GM18907 (cell line): ENCODE measurements around the gene CD8B.
A peak's percentile ranks its signal among the peaks of the same experiment; 100 is the strongest.
"Not testable (repeated sequence)": the region's sequence is repeated elsewhere in the genome, so short reads cannot be mapped to it uniquely, and the experiment has no call there.

Experiments
- ATAC-seq: cut with Tn5 transposase; IDR thresholded peaks from one replicate; pipeline ENCODE4 v1.9.1; 2021; ENCODE audit warnings: mild to moderate bottlenecking, moderate library complexity; ENCODE audit not compliant: unreplicated experiment

CD8B gene

GRCh38 chr2:86861628-86862379 lies at the start of gene CD8B:
CD8B (minus strand) TSS chr2:86861886; CDS start chr2:86861865, 21 bp downstream.
- ATAC-seq: not testable (repeated sequence)

DNA sequence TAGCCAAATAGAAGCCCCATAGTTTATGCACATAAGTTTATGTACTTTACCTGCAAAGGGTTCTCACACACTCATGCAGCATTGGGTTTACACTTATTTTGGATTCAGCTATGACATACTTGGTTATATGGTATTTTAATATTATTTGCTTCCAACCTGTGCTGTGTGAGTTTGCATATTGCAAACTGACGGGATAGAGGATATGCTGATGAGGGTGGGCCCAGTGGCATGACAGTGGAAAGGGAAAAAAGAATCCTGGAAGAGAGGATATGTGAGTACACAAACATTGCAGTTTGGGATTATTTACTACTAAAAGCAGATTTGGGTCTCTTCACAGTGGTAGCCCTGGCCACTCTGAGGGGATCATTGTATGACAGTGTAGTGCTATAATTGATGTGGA lies 44.2 kb upstream of the CD8B start:
- ATAC-seq: not testable (repeated sequence)

DNA sequence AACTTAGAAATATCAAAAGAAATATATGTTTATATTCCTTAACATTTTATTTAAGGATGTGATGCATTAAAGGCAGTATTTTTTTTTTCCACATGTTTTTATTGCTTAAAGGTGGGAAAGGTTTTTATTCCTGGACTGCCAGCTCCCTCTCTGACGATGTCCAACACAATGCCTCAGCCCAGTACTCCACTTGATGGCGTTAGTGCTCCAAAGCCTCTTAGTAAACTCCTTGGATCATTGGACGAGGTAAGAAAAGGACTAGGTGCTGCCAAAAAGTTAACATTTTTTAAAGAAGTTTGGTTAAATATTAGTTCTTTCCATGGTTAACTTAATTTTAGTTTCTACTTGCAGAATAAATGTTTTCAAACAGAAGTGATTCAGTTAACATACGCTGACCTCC lies 39.0 kb upstream of the CD8B start:
- not testable (repeated sequence) for ATAC-seq

GRCh38 chr2:86886026-86886425 lies 24.3 kb upstream of the CD8B start:
- peak; percentile 89 for ATAC-seq

DNA sequence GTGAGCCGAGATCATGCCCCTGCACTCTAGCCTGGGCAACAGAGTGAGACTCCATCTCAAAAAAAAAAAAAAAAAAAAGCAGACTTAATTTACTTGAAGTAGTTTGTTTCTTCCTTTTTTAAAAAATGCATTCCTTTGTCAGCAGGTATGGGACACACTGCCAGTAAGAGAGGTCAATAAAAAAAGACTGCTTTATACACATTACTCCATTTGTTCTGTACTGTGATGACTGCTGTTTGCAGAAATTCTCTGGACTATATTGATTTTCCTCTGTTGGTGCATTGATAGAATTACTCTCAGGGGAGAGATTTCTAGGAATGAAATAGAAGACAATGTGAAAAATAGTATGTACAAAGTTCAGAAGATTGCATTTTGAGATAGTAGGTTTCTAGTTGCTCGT lies 21.2 kb upstream of the CD8B start:
- ATAC-seq: not testable (repeated sequence)

DNA sequence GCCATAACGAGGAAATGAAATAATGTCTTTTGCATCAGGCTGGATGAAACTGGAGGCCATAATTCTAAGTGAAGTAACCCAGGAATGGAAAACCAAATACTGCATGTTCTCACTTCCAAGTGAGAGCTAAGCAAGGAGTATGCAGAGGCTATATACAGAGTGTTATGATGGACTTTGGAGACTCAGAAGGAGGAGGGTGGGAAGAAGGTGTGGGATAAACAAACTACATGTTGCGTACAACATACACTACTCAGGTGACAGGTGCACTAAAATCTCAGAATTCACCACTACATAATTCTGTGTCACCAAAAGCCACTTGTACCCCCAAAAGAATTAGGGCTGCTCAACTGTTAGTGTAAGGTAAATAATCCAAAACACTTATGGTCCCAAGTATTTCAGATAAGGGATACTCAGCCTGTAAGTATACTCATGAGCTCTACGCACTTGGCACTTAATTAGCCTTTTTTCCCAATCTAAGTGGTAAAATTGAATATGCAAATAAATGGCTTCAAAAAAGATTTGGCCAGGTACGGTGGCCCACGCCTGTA lies 20.5 kb upstream of the CD8B start:
- ATAC-seq: not testable (repeated sequence)

DNA sequence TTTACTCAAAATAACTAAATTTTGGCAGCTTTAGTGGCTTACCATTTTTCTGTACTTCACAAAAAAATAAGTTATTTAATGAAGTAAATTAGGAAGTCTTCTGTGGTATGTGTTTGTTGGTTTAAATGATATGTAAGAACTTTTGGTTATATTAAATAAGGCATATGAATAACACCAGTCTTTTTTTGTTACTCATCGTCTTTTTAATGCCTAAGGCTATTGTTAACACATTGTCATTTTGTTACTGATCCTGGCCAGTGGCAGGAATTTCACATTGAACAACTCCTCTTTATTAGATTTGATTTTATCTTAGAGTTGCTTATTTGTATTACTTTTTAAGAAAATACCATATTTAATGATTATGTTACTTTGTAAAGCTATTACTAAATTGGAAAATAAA lies 17.3 kb upstream of the CD8B start:
- ATAC-seq: not testable (repeated sequence)

- not testable (repeated sequence) for ATAC-seq
These were observed 9.3 kb upstream of the CD8B start for GRCh38 chr2:86870941-86871340.

DNA sequence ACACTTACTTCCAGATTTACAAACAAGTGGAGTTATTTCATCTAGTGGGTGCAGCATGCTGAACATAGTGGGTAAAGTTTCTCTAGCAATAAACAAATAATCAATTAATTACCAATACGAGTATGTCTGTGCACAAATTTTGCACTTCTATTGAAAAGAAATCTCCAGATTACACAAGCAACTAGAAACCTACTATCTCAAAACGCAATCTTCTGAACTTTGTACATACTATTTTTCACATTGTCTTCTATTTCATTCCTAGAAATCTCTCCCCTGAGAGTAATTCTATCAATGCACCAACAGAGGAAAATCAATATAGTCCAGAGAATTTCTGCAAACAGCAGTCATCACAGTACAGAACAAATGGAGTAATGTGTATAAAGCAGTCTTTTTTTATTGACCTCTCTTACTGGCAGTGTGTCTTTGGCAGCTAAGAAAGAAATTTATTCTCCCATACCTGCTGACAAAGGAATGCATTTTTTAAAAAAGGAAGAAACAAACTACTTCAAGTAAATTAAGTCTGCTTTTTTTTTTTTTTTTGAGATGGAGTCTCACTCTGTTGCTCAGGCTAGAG lies 7.3 kb upstream of the CD8B start:
- ATAC-seq: not testable (repeated sequence)

DNA sequence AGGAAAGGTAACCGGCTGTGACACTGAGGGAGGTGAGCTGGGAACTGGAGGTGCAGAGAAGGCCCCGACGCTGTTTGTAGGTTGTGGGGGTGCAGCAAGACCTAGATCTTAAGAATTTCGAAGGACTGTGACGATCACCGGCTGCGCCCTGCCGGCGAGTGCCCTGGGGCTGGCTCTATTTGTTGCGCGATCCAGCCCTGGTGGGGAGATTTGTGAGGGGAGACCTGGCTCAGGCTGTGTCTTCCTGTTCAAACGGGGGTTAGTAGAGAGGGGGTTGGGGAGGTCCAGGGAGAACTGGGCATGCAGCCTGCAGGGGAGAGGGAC lies 656 bp upstream of the CD8B start:
- ATAC-seq: not testable (repeated sequence)

GRCh38 chr2:86861175-86861574 lies 511 bp downstream of the CD8B start:
- not testable (repeated sequence) for ATAC-seq

DNA sequence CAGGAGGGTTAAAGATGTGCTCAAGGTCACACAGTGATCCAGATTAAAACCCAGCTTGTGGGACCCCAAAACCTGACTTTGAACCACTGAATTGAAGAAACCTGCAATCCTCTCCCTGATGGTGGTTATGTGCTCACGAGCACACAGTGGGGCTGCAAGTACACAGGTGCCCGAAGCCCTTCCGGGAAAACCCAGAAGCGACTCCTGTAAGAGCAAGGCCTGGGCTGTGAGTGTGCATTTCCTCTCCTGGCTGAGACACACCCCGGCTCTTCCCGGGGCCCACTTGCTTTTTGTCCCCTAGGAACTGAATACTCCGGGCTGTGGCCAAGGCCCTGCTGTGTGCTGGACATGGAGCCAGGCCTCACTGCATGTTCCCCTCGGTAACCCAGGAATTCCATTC lies 1.1 kb downstream of the CD8B start:
- ATAC-seq: not testable (repeated sequence)

GRCh38 chr2:86857688-86858087 lies 4.0 kb downstream of the CD8B start:
- not testable (repeated sequence) for ATAC-seq

GRCh38 chr2:86856498-86856897 lies 5.2 kb downstream of the CD8B start:
- ATAC-seq: not testable (repeated sequence)

DNA sequence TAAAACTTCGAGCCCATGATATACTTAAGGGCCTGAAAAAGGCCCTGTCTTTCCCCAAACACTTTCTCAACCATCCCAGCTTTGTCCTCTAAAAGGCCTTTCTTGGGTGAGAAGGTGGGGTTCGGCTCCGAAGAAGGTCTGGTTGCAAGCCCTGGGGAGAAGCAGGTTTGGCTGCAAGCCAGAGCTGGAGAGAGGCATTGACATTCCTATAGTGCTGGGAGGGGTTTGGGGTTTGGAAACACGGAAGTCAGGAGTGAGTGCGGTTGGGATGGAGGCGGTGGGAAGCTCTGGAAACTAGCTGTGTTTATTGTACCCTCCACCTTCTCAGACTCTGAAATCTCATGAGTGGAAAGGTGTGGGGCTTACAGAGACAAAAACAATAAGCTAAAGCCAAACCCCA lies 5.7 kb downstream of the CD8B start:
- not testable (repeated sequence) for ATAC-seq

DNA sequence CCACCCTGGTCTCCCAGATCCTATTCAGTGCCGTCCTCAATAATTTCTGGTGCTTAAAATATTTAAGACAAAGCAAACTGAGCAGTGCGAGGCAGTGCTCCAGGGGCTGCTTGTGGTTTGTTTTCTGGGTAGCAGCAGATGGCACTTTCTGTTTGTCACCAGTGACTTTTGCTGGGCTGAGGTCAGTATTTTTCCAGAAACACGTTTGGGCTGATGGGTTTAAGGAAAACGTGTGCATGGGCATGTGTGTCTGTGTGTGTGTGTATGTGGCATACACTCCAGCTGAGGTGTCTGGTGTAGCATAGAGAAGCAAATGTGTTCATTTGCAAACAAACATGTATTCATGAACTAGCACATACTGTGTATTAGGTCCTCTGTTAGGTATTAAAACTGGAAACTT lies 10.1 kb downstream of the CD8B start:
- ATAC-seq: not testable (repeated sequence)

- ATAC-seq: not testable (repeated sequence)
These were observed 19.0 kb downstream of the CD8B start for GRCh38 chr2:86842607-86843234.

GRCh38 chr2:86841330-86841729 lies 20.4 kb downstream of the CD8B start:
- not testable (repeated sequence) for ATAC-seq

- ATAC-seq: not testable (repeated sequence)
These were observed 21.7 kb downstream of the CD8B start for GRCh38 chr2:86839871-86840548.

DNA sequence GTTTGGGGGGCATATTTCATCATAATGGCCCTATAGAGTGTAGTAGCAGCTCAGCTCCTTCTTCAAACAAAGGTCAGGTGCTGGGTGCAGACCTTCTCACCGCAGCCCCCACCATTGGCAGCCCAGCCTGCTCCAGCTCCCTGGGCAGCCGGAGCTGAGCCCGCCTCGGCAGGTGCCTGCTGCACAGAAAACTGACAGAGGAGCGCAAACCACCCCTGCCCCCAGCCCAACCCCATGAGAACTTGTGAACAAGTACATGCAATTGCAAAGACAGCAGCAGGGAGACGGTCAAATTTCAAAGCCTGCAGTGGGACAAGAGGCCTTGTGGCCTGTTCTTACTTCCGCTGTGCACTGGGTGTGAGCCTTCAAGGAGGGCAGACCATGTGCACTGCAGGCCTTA lies 22.2 kb downstream of the CD8B start:
- not testable (repeated sequence) for ATAC-seq

DNA sequence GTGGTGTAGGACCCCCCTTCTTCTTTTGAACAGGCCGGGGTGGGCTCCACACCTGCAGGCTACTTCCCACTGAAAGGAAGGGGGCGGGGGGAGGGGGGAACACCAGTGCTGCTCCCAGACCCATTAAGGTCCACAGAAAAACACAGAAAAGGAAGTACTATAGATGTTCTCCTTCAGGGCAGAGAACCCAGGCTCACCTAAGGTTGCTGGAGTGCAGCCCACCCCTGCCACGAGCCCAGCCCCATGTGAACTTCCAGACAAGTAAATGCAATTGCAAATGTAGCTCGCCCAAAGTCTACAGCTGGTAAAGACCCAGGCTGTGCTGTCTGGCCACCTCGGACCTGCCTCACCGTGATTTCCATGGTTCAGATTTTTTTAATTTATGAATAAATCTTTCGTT lies 24.0 kb downstream of the CD8B start:
- not testable (repeated sequence) for ATAC-seq
